Epithelial cell of esophagus (primary cell): ENCODE data around the gene CAMK1G.
A peak's percentile ranks its signal among the peaks of the same experiment; 100 is the strongest.

ENCODE experiments used
- DNase-seq: peaks from one replicate; pipeline ENCODE4 v3.0.0; 2010; ENCODE audit warnings: low read depth
- H3K4me3 ChIP-seq: 2 replicates; pipeline ENCODE4 v1.5.1; 2011; ENCODE audit warnings: mild to moderate bottlenecking, low read length, control low read depth
- TF ChIP-seq, protein P1 (sequence below): IDR thresholded peaks from 2 replicates; pipeline ENCODE4 v1.5.1; 2011; ENCODE audit warnings: low read depth, mild to moderate bottlenecking, low read length, control low read depth, inconsistent platforms; ENCODE audit not compliant: insufficient read depth; ENCODE audit errors: missing control alignments

Gene CAMK1G

DNA sequence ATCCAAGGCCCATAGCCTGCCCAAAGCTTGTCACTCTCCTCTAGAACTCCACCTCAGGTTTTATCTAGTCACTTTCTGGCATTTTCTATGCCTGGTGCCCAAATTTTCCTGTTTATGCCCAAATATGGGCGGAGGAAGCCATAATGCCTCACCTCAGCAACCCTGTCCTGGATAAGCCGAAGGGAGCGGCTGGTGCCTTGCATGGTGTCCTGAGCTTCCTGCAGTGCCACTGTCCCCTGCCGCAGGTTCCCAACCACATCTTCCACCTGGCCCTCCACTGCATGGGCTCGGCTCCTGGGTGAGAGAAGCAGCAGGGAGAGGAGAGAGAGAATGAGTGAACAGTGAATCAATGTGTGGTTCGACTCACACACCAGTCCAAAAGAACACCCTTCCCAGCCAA lies 34.2 kb downstream of the CAMK1G start:
- DNase-seq: no peak
- TF ChIP-seq, protein P1, sequence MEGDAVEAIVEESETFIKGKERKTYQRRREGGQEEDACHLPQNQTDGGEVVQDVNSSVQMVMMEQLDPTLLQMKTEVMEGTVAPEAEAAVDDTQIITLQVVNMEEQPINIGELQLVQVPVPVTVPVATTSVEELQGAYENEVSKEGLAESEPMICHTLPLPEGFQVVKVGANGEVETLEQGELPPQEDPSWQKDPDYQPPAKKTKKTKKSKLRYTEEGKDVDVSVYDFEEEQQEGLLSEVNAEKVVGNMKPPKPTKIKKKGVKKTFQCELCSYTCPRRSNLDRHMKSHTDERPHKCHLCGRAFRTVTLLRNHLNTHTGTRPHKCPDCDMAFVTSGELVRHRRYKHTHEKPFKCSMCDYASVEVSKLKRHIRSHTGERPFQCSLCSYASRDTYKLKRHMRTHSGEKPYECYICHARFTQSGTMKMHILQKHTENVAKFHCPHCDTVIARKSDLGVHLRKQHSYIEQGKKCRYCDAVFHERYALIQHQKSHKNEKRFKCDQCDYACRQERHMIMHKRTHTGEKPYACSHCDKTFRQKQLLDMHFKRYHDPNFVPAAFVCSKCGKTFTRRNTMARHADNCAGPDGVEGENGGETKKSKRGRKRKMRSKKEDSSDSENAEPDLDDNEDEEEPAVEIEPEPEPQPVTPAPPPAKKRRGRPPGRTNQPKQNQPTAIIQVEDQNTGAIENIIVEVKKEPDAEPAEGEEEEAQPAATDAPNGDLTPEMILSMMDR: no peak
- H3K4me3 ChIP-seq: no peak overlapping the region

DNA sequence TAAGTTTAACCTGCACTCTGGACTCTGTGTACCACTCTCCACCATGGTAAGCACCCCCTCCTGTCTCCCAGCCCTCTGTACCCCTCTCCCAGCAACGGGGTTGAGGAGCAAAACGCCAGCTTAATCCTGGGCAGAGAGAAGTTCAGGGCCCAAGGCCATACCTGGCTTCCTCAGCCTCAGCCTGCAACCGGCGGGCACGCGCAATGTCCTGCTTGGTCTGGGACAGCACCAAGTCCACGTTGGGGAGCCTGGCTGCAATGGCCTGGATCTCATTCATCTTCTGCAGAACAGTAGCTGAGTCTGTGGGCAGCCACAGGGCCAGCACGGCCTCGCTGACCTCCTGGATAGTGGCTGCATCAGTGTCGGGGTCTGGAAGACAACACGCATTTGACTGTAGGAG lies 34.8 kb downstream of the CAMK1G start:
- H3K4me3 ChIP-seq: no peak overlapping the region
- TF ChIP-seq, protein P1: no peak
- DNase-seq: no peak

DNA sequence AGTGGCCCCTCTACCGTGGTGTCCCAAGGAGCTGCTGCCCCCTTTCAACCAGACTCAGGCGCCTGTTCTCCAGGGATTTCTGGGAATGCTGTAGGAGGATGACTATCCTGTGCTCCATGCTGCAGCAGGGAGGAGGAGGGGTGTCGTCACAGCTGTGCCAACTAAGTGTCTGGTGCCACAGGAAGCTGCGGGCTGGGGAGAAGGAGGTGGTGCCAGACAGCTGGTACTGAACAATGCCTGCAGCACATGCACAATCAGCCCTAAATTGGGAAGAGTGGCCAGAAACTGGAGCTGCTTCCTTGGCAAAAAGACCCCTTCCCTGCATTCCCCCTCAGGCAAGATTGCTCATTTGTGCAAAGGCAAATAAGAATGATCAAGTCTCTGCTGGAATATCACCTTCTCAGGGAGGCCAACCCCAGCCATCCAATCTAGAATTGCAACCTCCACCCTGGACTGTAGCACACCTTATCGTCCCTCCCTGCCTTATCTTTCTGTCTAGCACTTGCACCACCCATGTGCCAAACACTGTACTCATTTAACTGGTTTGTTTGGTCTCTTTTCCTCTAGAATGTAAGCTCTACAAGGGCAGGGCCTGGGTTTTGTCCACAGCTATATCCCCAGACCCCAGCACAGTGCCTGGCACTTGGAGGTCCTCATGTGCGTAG lies 35.4 kb downstream of the CAMK1G start:
- no peak for DNase-seq
- H3K4me3 ChIP-seq: no peak overlapping the region
- TF ChIP-seq, protein P1: no peak

DNA sequence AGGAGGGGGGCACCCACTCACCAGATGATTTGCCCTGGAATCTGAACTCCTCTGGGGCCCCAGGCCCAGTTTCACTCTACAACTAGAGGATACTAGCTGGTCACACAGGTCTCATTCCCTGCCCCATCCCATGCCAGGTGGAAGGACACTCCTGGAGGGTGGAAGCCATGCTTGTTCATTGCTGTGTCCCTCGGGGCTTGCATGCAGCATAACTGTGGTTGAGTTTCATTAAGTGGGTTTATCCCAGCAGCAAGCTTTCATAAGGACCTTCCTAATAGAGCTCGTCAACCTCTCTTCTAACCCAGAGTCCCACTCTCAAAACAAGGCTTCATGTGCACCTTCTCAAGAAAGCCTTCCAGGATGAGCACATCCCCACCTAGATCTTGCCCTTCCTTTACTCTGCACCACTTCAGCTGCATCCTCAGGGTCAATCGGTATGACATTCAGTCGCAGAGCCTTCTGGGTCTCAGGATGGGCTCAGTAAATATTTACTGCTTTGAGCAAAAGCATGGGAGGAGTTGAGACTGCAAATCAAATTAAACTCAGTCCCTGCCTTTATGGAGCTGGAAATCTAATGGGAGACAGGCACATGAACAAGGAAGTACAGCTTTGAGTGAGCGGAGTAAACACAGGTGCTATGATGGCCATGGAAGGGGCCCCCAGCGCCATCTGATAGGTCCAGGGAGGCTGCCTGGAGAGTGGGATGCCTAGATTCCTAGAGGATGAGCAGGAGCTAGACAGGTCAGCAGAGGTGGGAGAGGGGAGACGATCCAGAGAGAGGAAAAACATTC lies 36.4 kb downstream of the CAMK1G start:
- H3K4me3 ChIP-seq: no peak overlapping the region
- TF ChIP-seq, protein P1: no peak
- no peak for DNase-seq

DNA sequence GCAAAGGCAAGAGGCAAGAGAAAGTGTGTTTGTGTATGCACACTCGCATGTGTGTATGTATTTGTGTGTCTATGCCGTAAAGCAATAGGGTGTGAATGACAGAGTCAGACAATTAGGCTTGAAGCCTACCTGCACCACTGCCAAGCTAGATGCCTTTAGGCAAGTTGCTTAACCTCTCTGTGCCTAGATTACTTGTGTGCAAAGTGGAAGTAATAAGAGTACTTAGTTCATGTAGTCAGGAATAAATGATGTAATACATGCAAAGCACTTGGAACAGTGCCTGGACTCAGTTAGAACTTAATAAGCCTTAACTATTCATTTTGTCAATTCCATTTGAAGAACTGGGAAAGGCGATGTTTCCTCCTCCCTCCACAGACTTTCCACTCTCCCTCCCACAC lies 37.0 kb downstream of the CAMK1G start:
- DNase-seq: peak; percentile 75
- no peak overlapping the region for H3K4me3 ChIP-seq
- TF ChIP-seq, protein P1: no peak

DNA sequence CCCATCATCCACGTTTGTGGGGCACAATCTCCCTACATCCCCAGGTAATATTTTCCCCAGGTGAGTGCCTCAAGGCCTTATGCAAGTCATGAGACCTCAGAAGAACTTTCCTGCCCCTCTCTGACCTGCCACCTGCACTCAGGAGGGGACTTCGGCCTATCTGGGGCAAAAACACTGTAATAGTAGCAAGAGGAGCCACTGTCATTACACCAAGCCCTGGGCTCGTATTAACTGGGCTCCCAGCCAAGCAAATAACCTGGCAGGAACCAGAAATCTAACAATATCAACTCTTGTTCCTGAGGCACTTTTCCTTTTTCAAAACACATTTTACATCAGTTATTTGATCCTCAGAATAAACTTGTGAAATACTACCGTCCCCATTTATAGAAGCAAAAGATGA lies 37.8 kb downstream of the CAMK1G start:
- DNase-seq: no peak
- no peak overlapping the region for H3K4me3 ChIP-seq
- TF ChIP-seq, protein P1: no peak
